IPS-18a (cell line): ENCODE measurements around the gene GPC6.

Experiments used
- H3K27ac ChIP-seq: one replicate; pipeline ENCODE4 v1.5.1; 2013; ENCODE audit warnings: low read length
- H3K27me3 ChIP-seq: one replicate; pipeline ENCODE4 v1.6.1; 2013; ENCODE audit warnings: mild to moderate bottlenecking, low read length; ENCODE audit not compliant: control insufficient read depth, insufficient read depth
- H3K36me3 ChIP-seq: one replicate; pipeline ENCODE4 v1.6.1; 2013; ENCODE audit warnings: low read depth, low read length; ENCODE audit not compliant: control insufficient read depth
- H3K4me1 ChIP-seq: one replicate; pipeline ENCODE4 v1.6.1; 2013; ENCODE audit warnings: low read depth, low read length; ENCODE audit not compliant: control insufficient read depth
- H3K4me3 ChIP-seq: one replicate; pipeline ENCODE4 v1.5.1; 2013; ENCODE audit warnings: low read length
- H3K9ac ChIP-seq: one replicate; pipeline ENCODE4 v1.6.1; 2013; ENCODE audit warnings: mild to moderate bottlenecking, low read length, moderate library complexity
- H3K9me3 ChIP-seq: one replicate; pipeline ENCODE4 v1.6.1; 2013; ENCODE audit warnings: low read depth, low read length; ENCODE audit not compliant: control insufficient read depth

GPC6 gene

DNA sequence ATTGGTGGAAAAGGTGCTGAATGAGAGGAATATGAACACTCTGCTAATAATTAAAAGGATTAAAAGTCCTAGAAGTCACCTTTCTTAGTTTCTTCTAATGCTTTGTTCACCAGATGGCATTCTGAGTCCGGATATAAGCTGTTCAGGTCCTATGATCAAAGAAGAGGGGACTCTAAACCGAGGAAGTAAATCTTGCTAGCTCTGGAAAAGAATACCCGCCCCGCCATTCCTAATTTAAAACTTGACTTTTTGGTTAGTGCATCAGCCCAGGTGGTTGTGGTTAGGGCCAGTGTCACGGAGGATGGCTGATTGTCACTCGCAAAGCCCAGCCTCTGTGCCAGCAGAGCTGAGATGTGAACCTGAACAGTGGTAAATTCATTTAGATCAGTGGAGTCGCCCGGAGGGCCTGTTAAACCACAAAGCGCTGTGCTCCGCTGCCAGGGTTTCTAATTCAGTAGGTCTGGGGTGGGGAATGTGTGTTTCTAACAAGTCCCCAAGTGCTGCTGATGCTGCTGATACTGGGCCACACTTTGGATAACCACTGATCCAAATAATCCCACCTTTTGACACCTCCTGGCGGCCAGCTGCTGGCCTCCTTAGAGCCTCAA lies 827.5 kb downstream of the GPC6 start:
- Histone ChIP-seq H3K9me3 (no peaks in the 10 kb centered on the region), H3K27ac (no peak overlapping the region), H3K4me1 (no peaks in the 10 kb centered on the region), H3K9ac (no peak overlapping the region), H3K4me3 (no peak overlapping the region), H3K27me3 (no peaks in the 10 kb centered on the region), H3K36me3 (no peaks in the 10 kb centered on the region)

DNA sequence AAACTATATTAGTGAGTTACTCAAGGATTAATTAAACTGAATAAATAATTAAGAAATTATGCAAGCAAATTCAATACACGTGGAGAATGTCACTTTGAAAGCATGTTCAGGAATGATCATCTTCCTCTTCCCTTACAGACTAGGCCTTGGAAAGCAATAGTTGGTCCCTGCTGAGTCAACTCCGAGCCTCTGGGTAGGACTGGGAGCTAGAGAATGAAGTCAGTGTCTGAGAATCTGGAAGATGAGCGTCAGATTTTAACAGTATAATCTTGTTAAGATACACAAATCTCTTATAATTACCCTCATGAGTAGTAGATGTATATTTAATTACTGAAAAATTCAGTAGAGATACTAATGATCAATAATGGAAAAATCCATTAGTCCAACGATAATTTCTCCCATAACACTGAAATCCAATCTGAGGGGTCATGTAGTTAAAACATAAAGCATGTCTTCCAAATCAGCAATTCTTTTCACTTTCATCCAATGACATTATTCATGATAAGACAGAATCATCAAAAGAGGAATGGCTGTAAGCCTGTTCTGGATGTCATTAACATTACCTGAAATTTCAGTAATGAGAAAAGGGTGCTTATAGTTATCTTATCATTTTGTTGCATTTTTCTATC lies 829.9 kb downstream of the GPC6 start:
- no peaks in the 10 kb centered on the region for H3K9me3 ChIP-seq
- no peak overlapping the region for H3K4me3 ChIP-seq
- no peaks in the 10 kb centered on the region for H3K4me1 ChIP-seq
- no peaks in the 10 kb centered on the region for H3K36me3 ChIP-seq
- H3K27ac ChIP-seq = no peak overlapping the region
- H3K27me3 ChIP-seq = no peaks in the 10 kb centered on the region
- no peak overlapping the region for H3K9ac ChIP-seq

DNA sequence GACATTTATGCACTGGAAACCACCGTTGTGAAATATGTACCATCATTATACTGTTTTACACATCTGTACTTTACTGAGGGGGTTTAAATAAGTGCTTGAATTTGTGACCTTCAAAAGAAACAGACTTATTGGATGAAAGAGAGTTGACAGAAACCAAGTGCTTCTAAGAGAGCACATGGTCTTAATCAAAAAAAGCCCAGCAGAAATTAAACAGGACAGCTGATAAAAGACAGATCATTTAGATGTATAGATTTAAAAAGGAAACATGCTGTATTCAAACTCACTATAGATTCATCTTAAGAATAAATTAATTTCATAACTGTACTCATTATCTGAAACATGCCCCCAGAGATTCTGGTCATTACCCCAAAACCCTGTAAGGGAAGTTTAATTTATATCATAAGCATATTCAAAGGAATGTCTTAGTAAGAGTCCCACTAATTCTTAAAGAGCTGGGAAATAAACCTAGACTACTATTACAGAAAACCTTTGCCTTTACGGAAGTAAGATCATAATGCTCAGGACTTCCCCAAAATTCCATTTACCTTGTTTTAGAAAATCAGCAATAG lies 831.1 kb downstream of the GPC6 start:
- no peaks in the 10 kb centered on the region for H3K36me3 ChIP-seq
- H3K27me3 ChIP-seq = no peaks in the 10 kb centered on the region
- no peak overlapping the region for H3K27ac ChIP-seq
- no peaks in the 10 kb centered on the region for H3K4me1 ChIP-seq
- no peak overlapping the region for H3K4me3 ChIP-seq
- H3K9ac ChIP-seq = no peak overlapping the region
- no peaks in the 10 kb centered on the region for H3K9me3 ChIP-seq

DNA sequence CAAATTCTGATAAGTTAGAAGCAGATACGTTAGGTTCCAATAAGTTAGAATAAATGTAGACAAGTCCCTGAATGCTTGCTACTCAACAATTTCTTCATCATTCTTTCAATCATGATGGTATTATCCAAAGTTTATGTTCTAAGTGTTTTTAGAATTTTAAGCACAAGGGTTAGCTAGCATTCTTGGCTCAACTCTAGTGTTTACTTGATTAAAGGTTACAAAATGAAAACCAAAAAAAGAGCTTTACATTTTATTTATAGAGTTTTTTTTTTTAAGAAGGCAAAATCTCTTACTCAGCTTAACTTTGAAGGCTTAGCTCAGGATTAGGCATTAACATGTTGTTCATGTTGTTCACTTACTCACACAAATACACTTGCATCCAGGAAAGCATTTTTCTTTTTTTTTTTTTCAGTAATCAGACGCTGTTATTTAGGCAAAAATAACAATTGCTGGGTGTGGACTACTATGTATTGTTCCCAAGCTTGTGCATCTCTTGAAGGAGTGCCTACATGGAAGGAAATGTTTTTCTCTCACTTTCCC lies 832.3 kb downstream of the GPC6 start:
- H3K9me3 ChIP-seq = no peaks in the 10 kb centered on the region
- no peaks in the 10 kb centered on the region for H3K36me3 ChIP-seq
- H3K27ac ChIP-seq = no peak overlapping the region
- H3K27me3 ChIP-seq = no peaks in the 10 kb centered on the region
- no peak overlapping the region for H3K9ac ChIP-seq
- H3K4me3 ChIP-seq = no peak overlapping the region
- no peaks in the 10 kb centered on the region for H3K4me1 ChIP-seq

DNA sequence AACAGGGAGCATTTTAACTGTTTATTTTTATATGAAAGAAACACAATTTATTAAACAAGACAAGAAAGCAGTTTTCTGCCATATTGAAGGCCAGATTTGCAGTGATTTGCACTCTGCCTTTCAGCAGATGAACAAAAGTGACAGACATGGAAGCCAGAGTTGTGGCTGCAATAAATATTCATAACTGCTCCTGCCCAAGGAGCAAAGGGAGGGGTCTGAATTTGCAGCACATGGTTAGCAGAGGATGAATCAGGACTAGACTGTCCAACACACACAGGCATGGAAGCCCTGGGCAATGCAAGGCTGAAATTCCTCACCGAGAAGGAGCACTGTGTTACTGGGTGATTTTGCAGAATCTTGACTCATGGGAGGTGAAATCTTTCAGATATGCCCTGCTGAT lies 834.7 kb downstream of the GPC6 start:
- Histone ChIP-seq H3K4me1 (peaks cover 4% of the 10 kb centered on the region), H3K27ac (no peak overlapping the region), H3K4me3 (no peak overlapping the region), H3K9me3 (no peaks in the 10 kb centered on the region), H3K36me3 (no peaks in the 10 kb centered on the region), H3K27me3 (no peaks in the 10 kb centered on the region), H3K9ac (no peak overlapping the region)

DNA sequence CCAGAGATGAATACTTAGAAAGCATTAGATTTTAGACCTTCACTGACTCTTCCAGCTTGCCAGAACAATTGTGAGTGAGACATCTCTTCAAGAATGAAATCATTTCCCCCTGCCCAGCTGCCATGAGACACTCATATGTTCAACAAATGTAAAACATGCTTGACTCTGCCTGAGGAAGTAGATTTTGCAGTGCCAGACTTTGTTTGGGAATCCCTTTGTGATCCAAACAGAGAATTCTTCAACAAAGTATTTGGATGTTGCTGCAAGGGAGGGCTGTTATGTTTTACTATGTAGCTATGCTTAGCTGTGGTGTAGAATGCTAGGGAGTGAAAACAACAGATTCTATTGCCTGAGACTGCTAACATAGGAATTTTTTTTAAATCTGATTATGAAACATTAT lies 836.5 kb downstream of the GPC6 start:
- no peak overlapping the region for H3K9ac ChIP-seq
- no peaks in the 10 kb centered on the region for H3K27me3 ChIP-seq
- H3K9me3 ChIP-seq = no peaks in the 10 kb centered on the region
- no peaks in the 10 kb centered on the region for H3K36me3 ChIP-seq
- H3K27ac ChIP-seq = no peak overlapping the region
- no peak overlapping the region for H3K4me3 ChIP-seq
- peaks cover 4% of the 10 kb centered on the region for H3K4me1 ChIP-seq

DNA sequence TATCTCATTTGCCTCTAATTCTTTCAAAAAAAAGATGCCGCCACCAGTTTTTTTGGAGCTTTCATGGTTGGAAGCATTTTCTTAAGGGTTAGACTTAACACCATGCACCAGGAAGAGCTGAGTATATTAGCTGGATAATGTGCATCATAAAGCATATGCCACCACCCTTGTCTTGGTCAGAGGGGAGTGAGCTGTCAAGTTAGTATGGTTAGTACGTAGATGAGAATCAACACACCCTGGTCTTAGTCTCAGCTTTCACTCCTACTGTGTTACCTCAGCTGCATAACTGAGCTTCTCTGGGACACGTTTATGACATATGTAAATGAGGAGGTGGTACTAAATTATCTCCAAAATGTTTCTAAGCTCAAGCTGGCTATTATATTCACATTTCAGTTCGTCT lies 837.2 kb downstream of the GPC6 start:
- no peak overlapping the region for H3K4me3 ChIP-seq
- H3K9ac ChIP-seq = no peak overlapping the region
- H3K27me3 ChIP-seq = no peaks in the 10 kb centered on the region
- H3K27ac ChIP-seq = no peak overlapping the region
- H3K4me1 ChIP-seq = peaks cover 4% of the 10 kb centered on the region
- no peaks in the 10 kb centered on the region for H3K36me3 ChIP-seq
- no peaks in the 10 kb centered on the region for H3K9me3 ChIP-seq

DNA sequence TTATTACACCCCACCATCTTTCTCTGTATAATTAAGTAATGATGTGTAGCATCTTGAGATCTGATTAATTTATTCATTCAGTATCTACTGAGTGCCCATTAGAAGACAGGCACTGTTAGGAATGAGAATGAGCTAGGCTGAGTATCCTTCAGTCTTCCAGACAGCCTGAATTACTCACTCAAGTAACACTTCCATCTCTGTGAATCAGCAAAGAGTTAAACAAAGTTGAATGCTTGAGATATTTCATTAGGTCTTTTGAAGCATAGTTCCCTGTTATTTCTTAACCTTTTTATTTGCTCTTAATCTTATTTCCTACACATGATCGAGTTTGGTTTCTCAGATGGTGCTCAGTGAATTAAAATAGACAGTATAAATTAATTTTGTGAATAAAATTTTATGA lies 839.1 kb downstream of the GPC6 start:
- Histone ChIP-seq H3K9me3 (no peaks in the 10 kb centered on the region), H3K9ac (no peak overlapping the region), H3K4me3 (no peak overlapping the region), H3K27ac (no peak overlapping the region), H3K27me3 (no peaks in the 10 kb centered on the region), H3K4me1 (peaks cover 4% of the 10 kb centered on the region), H3K36me3 (no peaks in the 10 kb centered on the region)

DNA sequence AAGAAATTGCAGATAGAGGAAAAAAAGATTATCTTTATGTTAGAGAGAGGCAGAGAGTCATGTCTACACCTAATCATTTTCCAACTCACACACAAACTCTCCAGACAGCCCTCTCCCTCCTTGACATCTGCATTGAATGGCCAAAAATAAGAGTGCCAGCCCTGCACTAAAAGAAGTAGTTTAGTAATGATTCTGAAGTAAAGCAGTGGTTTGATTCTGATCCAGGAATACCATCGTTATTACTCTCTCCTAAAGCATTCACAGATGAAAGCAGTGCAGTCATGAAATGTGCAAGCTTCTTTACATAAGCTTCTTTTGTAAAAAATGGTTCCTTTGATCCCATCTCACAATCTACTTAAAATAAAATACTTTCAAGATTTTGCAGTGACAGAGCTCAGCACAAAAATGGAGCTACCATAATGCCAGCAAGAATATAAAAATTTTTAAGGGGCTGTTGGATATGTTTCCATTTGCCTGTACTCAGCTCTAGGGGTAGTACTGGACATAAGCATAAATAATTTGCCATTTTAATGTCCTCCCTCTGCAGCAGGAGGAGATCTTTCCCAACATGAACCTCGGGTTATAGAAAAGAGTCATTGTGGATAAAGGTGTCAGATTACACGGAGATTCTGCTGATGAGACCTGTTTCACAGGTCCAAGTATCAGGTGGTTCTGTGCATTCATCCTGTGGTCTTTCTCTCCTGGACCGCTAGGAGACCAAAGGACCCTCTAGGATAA lies 846.6 kb downstream of the GPC6 start:
- peaks cover 5% of the 10 kb centered on the region for H3K9me3 ChIP-seq
- no peak overlapping the region for H3K9ac ChIP-seq
- no peaks in the 10 kb centered on the region for H3K27me3 ChIP-seq
- H3K27ac ChIP-seq = no peak overlapping the region
- H3K36me3 ChIP-seq = no peaks in the 10 kb centered on the region
- no peaks in the 10 kb centered on the region for H3K4me1 ChIP-seq
- no peak overlapping the region for H3K4me3 ChIP-seq

DNA sequence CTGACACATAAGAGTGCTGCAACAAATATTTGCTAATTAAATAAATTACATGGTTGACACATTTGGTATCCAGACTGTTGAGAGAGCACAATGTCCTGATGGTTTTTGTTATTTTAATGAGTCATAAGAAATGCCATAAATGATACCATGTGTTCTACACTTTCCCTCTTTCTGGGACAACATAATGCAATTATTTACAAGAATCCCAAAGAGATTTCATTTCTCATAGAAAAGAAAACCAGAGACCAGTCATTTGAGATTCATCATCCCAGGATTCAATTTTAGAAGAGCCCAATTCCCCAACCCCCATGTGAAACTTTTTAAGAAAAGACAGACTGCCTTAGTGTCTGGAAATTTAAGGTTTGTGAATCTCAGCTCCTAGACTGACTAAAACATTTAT lies 853.3 kb downstream of the GPC6 start:
- H3K9me3 ChIP-seq = peaks cover 5% of the 10 kb centered on the region
- peaks cover 5% of the 10 kb centered on the region for H3K4me1 ChIP-seq
- H3K27ac ChIP-seq = no peak overlapping the region
- no peaks in the 10 kb centered on the region for H3K27me3 ChIP-seq
- H3K9ac ChIP-seq = no peak overlapping the region
- H3K4me3 ChIP-seq = no peak overlapping the region
- no peaks in the 10 kb centered on the region for H3K36me3 ChIP-seq

DNA sequence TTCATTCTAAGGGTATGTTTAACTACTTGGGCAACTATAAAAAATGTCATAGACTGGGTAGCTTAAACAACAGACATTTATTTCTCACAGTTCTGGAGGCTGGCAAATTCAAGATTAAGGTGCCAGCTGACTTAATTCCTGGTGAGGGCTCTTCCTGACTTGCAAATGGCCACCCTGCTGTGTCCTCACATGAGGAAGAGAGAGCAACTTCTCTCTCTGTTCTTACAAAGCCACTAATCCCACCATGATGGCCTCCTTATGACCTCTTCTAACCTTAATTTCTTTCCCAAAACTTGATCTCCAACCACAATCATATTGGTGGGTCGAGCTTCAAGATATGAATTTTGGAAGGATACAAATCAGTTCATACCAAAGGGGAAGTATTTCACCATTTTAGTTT lies 853.9 kb downstream of the GPC6 start:
- peaks cover 5% of the 10 kb centered on the region for H3K9me3 ChIP-seq
- H3K36me3 ChIP-seq = no peaks in the 10 kb centered on the region
- peaks cover 5% of the 10 kb centered on the region for H3K4me1 ChIP-seq
- H3K4me3 ChIP-seq = no peak overlapping the region
- H3K27ac ChIP-seq = no peak overlapping the region
- H3K27me3 ChIP-seq = no peaks in the 10 kb centered on the region
- H3K9ac ChIP-seq = no peak overlapping the region
